ENCODE data around the gene P3H2.

DNA sequence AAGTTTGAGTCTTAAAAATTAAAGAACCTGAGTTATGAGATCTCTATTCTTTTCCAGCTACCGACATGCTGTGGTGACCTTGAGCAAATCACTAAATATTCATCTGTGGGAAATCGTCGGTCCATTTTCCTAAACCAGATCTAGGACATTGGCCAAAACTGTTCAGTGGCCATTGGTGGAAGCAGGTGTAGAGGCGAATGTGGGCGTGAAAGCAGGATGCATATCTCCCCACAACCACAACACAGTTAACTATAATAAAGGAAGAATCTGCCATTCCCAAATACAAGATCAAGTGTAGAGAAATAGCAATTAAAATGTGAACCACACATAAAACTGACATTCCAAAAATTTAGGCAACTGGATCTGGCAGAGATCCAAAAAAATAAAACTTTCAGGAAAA, 129.9 kb downstream of the P3H2 start:
- TF ChIP-seq, protein P1, sequence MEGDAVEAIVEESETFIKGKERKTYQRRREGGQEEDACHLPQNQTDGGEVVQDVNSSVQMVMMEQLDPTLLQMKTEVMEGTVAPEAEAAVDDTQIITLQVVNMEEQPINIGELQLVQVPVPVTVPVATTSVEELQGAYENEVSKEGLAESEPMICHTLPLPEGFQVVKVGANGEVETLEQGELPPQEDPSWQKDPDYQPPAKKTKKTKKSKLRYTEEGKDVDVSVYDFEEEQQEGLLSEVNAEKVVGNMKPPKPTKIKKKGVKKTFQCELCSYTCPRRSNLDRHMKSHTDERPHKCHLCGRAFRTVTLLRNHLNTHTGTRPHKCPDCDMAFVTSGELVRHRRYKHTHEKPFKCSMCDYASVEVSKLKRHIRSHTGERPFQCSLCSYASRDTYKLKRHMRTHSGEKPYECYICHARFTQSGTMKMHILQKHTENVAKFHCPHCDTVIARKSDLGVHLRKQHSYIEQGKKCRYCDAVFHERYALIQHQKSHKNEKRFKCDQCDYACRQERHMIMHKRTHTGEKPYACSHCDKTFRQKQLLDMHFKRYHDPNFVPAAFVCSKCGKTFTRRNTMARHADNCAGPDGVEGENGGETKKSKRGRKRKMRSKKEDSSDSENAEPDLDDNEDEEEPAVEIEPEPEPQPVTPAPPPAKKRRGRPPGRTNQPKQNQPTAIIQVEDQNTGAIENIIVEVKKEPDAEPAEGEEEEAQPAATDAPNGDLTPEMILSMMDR (IDR thresholded peaks at IDR 0.05; ENCODE audit: poor library complexity): no peak
- TF ChIP-seq EZH2 (IDR thresholded peaks at IDR 0.05; ENCODE audit: borderline replicate concordance): no peak

Measured in hepatocyte (in vitro differentiated cells).